Neural progenitor cell (in vitro differentiated cells): ENCODE results near the gene MRPS16.

Experiments used
- EZH2 ChIP-seq: fragments of 200-600 bp; sonication (generic); IDR thresholded peaks from 2 replicates; pipeline ENCODE4 v1.6.1; 2017; ENCODE audit warnings: antibody characterized with exemption, mild to moderate bottlenecking, moderate library complexity
- TF ChIP-seq, protein P1 (sequence below): fragments of 200-600 bp; sonication (generic); IDR thresholded peaks from 2 replicates; pipeline ENCODE4 v1.5.1; 2017; ENCODE audit warnings: antibody characterized with exemption, mild to moderate bottlenecking

DNA sequence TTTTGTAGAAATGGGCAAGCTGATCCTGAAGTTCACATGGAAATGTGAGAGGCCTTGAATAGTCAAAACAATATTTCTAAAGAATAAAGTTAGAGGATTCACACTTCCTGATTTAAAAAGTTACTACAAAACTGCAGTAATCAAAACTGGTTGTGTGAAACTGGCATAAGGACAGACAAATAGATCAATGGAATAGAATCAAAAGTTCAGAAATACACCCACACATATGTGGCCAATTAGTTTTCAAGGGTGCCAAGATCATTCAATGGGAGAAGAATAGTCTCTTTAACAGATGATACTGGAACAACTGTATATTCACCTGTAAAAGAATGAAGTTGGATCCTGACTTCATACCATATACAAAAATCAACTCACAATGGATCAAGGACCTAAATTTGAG lies 33.1 kb downstream of the MRPS16 start:
- TF ChIP-seq, protein P1, sequence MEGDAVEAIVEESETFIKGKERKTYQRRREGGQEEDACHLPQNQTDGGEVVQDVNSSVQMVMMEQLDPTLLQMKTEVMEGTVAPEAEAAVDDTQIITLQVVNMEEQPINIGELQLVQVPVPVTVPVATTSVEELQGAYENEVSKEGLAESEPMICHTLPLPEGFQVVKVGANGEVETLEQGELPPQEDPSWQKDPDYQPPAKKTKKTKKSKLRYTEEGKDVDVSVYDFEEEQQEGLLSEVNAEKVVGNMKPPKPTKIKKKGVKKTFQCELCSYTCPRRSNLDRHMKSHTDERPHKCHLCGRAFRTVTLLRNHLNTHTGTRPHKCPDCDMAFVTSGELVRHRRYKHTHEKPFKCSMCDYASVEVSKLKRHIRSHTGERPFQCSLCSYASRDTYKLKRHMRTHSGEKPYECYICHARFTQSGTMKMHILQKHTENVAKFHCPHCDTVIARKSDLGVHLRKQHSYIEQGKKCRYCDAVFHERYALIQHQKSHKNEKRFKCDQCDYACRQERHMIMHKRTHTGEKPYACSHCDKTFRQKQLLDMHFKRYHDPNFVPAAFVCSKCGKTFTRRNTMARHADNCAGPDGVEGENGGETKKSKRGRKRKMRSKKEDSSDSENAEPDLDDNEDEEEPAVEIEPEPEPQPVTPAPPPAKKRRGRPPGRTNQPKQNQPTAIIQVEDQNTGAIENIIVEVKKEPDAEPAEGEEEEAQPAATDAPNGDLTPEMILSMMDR: no peak
- no peak for TF ChIP-seq EZH2
